Neuronal stem cell (in vitro differentiated cells): ENCODE measurements around the gene ZCCHC24.

Source experiments
- DNase-seq: peaks from one replicate; pipeline ENCODE4 v3.0.0-alpha.2; 2013; ENCODE audit warnings: low spot score
- H2AFZ ChIP-seq: one replicate; pipeline ENCODE4 v1.6.1; 2013; ENCODE audit warnings: mild to moderate bottlenecking, low read length, inconsistent platforms
- H2AK5ac ChIP-seq: 2 replicates; pipeline ENCODE4 v1.6.1; 2013; ENCODE audit warnings: low read depth, mild to moderate bottlenecking, inconsistent platforms, low read length, moderate library complexity, mixed read lengths
- H2BK120ac ChIP-seq: 2 replicates; pipeline ENCODE4 v1.6.1; 2013; ENCODE audit warnings: low read depth, mild to moderate bottlenecking, inconsistent platforms, low read length, moderate library complexity, mixed read lengths
- H2BK12ac ChIP-seq: one replicate; pipeline ENCODE4 v1.6.1; 2013; ENCODE audit warnings: low read length, inconsistent platforms
- H2BK15ac ChIP-seq: 2 replicates; pipeline ENCODE4 v1.6.1; 2013; ENCODE audit warnings: mild to moderate bottlenecking, low read length, inconsistent platforms, mixed read lengths
- H2BK5ac ChIP-seq: one replicate; pipeline ENCODE4 v1.6.1; 2013; ENCODE audit warnings: inconsistent platforms, mild to moderate bottlenecking, low read length, moderate library complexity
- H3K14ac ChIP-seq: one replicate; pipeline ENCODE4 v1.6.1; 2013; ENCODE audit warnings: low read length, inconsistent platforms
- H3K18ac ChIP-seq: 2 replicates; pipeline ENCODE4 v1.6.1; 2013; ENCODE audit warnings: low read length, inconsistent platforms
- H3K23ac ChIP-seq: 2 replicates; pipeline ENCODE4 v1.6.1; 2013; ENCODE audit warnings: low read depth, mild to moderate bottlenecking, mixed read lengths, low read length, inconsistent platforms; ENCODE audit not compliant: poor library complexity
- H3K27ac ChIP-seq: replicated peaks from 3 replicates; pipeline ENCODE4 v1.5.1; 2013; ENCODE audit warnings: low read length, inconsistent platforms
- H3K27me3 ChIP-seq, 3 experiments: 2 replicates each; pipeline ENCODE4 v1.6.1; 2013; ENCODE audit warnings: low read length in 3 of 3, mild to moderate bottlenecking in 2 of 3, inconsistent platforms in 1 of 3, low read depth in 1 of 3, mixed read lengths in 1 of 3, moderate library complexity in 1 of 3; ENCODE audit not compliant: control insufficient read depth in 3 of 3, insufficient read depth in 3 of 3
- H3K36me3 ChIP-seq, 2 donors: replicated peaks in 1 of 2; 2 replicates each; pipeline ENCODE4 v1.6.1; 2013; ENCODE audit warnings: low read length in 2 of 2; ENCODE audit not compliant: control insufficient read depth in 2 of 2, insufficient read depth in 2 of 2
- H3K4ac ChIP-seq: 2 replicates; pipeline ENCODE4 v1.6.1; 2013; ENCODE audit warnings: inconsistent platforms, mild to moderate bottlenecking, low read length, moderate library complexity
- H3K4me1 ChIP-seq, 2 donors: 1 replicate in 1 of 2; 2 replicates in 1 of 2; pipeline ENCODE4 v1.6.1; 2013; ENCODE audit warnings: low read length in 2 of 2, low read depth in 1 of 2; ENCODE audit not compliant: control insufficient read depth in 2 of 2, insufficient read depth in 1 of 2
- H3K4me2 ChIP-seq: one replicate; pipeline ENCODE4 v1.6.1; 2013; ENCODE audit warnings: mild to moderate bottlenecking, low read length, inconsistent platforms; ENCODE audit not compliant: insufficient read depth, poor library complexity, severe bottlenecking
- H3K4me3 ChIP-seq, 2 donors: 2 replicates each; pipeline ENCODE4 v1.5.1; 2013; ENCODE audit warnings: low read length in 2 of 2, mild to moderate bottlenecking in 2 of 2, inconsistent platforms in 1 of 2, moderate library complexity in 1 of 2
- H3K79me1 ChIP-seq: one replicate; pipeline ENCODE4 v1.6.1; 2013; ENCODE audit warnings: low read depth, mild to moderate bottlenecking, inconsistent platforms, low read length, moderate library complexity
- H3K9ac ChIP-seq: one replicate; pipeline ENCODE4 v1.6.1; 2013; ENCODE audit warnings: mild to moderate bottlenecking, low read depth, low read length, inconsistent platforms; ENCODE audit not compliant: poor library complexity
- H3K9me3 ChIP-seq, 2 donors: replicated peaks in 1 of 2; 2 replicates each; pipeline versions ENCODE3 to v1.6.1; 2013; ENCODE audit warnings: low read length in 2 of 2, mild to moderate bottlenecking in 2 of 2, inconsistent platforms in 1 of 2, low read depth in 1 of 2, mixed read lengths in 1 of 2, moderate library complexity in 1 of 2; ENCODE audit not compliant: control insufficient read depth in 2 of 2, insufficient read depth in 1 of 2
- H4K8ac ChIP-seq: one replicate; pipeline ENCODE4 v1.6.1; 2013; ENCODE audit warnings: low read depth, mild to moderate bottlenecking, inconsistent platforms, low read length, moderate library complexity
- H4K91ac ChIP-seq: one replicate; pipeline ENCODE4 v1.6.1; 2013; ENCODE audit warnings: low read length, low read depth, mild to moderate bottlenecking, inconsistent platforms; ENCODE audit not compliant: poor library complexity
- WGBS, 2 donors: extraction: QIAGEN DNeasy Blood & Tissue Kit; methylation state at CpG; one replicate each; pipeline ENCODE4 v1.1.7; 2013; ENCODE audit warnings: missing lambda C conversion rate in 2 of 2, mixed read lengths in 1 of 2; ENCODE audit not compliant: insufficient read length in 2 of 2, insufficient replicate concordance in 1 of 2; ENCODE audit errors: extremely low coverage in 2 of 2; 5-methylcytosine and 5-hydroxymethylcytosine counted together

The ZCCHC24 gene

GRCh38 chr10:79394664-79395063, 50.8 kb downstream of the ZCCHC24 start:
- no peak overlapping the region for H2AFZ ChIP-seq
- no peaks in the 10 kb centered on the region for H3K9me3 ChIP-seq
- peaks cover 10 to 18% of the 10 kb centered on the region in 2 donors for H3K4me1 ChIP-seq
- no peak overlapping the region for H2BK15ac ChIP-seq
- H3K14ac ChIP-seq: no peak overlapping the region
- DNase-seq: no peak
- H3K36me3 ChIP-seq: no peaks in the 10 kb centered on the region
- H2BK5ac ChIP-seq: no peak overlapping the region
- no peak overlapping the region for H3K27ac ChIP-seq
- no peak overlapping the region for H4K91ac ChIP-seq
- no peak overlapping the region for H3K4me2 ChIP-seq
- H3K79me1 ChIP-seq: no peaks in the 10 kb centered on the region
- no peak overlapping the region for H2AK5ac ChIP-seq
- H2BK12ac ChIP-seq: no peak overlapping the region
- no peak overlapping the region for H3K9ac ChIP-seq
- H2BK120ac ChIP-seq: no peak overlapping the region
- H4K8ac ChIP-seq: no peak overlapping the region
- no peak overlapping the region for H3K23ac ChIP-seq
- H3K4ac ChIP-seq: no peak overlapping the region
- no peaks in the 10 kb centered on the region for H3K27me3 ChIP-seq
- no peak overlapping the region for H3K4me3 ChIP-seq
- H3K18ac ChIP-seq: no peak overlapping the region
- WGBS, 2 donors: no CpG with 5 or more reads among the region's 5 CpGs

GRCh38 chr10:79393924-79394610, 51.4 kb downstream of the ZCCHC24 start:
- H2AK5ac ChIP-seq: no peak overlapping the region
- H3K79me1 ChIP-seq: no peaks in the 10 kb centered on the region
- H3K9me3 ChIP-seq: no peaks in the 10 kb centered on the region
- no peak overlapping the region for H4K8ac ChIP-seq
- no peak overlapping the region for H3K14ac ChIP-seq
- no peak overlapping the region for H3K23ac ChIP-seq
- no peak overlapping the region for H3K9ac ChIP-seq
- H4K91ac ChIP-seq: no peak overlapping the region
- no peaks in the 10 kb centered on the region for H3K27me3 ChIP-seq
- no peak for DNase-seq
- H3K4me3 ChIP-seq: no peak overlapping the region
- H3K4me1 ChIP-seq: peaks cover 5 to 13% of the 10 kb centered on the region in 2 donors
- WGBS, 2 donors: no CpG with 5 or more reads among the region's 17 CpGs
- H3K27ac ChIP-seq: no peak overlapping the region
- no peaks in the 10 kb centered on the region for H3K36me3 ChIP-seq
- H2AFZ ChIP-seq: no peak overlapping the region
- no peak overlapping the region for H2BK15ac ChIP-seq
- H3K4me2 ChIP-seq: no peak overlapping the region
- no peak overlapping the region for H3K4ac ChIP-seq
- H2BK120ac ChIP-seq: no peak overlapping the region
- H2BK12ac ChIP-seq: no peak overlapping the region
- no peak overlapping the region for H3K18ac ChIP-seq
- H2BK5ac ChIP-seq: no peak overlapping the region

GRCh38 chr10:79393221-79393923, 52.1 kb downstream of the ZCCHC24 start:
- Histone ChIP-seq H2BK15ac (no peak overlapping the region), H3K27me3 (no peaks in the 10 kb centered on the region), H3K4me3 (no peak overlapping the region), H3K36me3 (no peaks in the 10 kb centered on the region), H3K4me1 (peaks cover 3 to 8% of the 10 kb centered on the region in 2 donors), H3K23ac (no peak overlapping the region), H2BK120ac (no peak overlapping the region), H4K8ac (no peak overlapping the region), H3K4me2 (no peak overlapping the region), H3K27ac (no peak overlapping the region), H4K91ac (no peak overlapping the region), H2BK5ac (no peak overlapping the region), H2BK12ac (no peak overlapping the region), H2AFZ (no peak overlapping the region), H3K18ac (no peak overlapping the region), H3K79me1 (no peaks in the 10 kb centered on the region), H3K14ac (no peak overlapping the region), H3K4ac (no peak overlapping the region), H3K9me3 (no peaks in the 10 kb centered on the region), H2AK5ac (no peak overlapping the region), H3K9ac (no peak overlapping the region)
- no peak for DNase-seq
- WGBS, 2 donors: no CpG with 5 or more reads among the region's 4 CpGs

- Histone ChIP-seq H3K27me3 (no peaks in the 10 kb centered on the region), H2AK5ac (no peak overlapping the region), H3K4me3 (no peak overlapping the region), H3K79me1 (no peaks in the 10 kb centered on the region), H3K18ac (no peak overlapping the region), H3K9ac (no peak overlapping the region), H2AFZ (no peak overlapping the region), H3K4ac (no peak overlapping the region), H3K4me1 (peaks cover 0 to under 1% of the 10 kb centered on the region in 2 donors), H3K4me2 (no peak overlapping the region), H2BK15ac (no peak overlapping the region), H3K14ac (peak overlapping the region; percentile 76), H3K23ac (no peak overlapping the region), H3K36me3 (no peaks in the 10 kb centered on the region), H4K91ac (no peak overlapping the region), H2BK5ac (no peak overlapping the region), H3K9me3 (no peaks in the 10 kb centered on the region), H2BK120ac (no peak overlapping the region), H3K27ac (no peak overlapping the region), H2BK12ac (no peak overlapping the region), H4K8ac (no peak overlapping the region)
- WGBS, 2 donors: no CpG with 5 or more reads among the region's 6 CpGs
- DNase-seq: no peak
Measured at GRCh38 chr10:79392506-79393176, 52.8 kb downstream of the ZCCHC24 start.
